Measurements from ENCODE around the gene MMP11. TPM values are rescaled to one million over a fixed set of nuclear protein-coding genes. Genes with fewer than 3 reads are reported as not detected.

MMP11 gene
- total RNA-seq, 5 donors from 2014 or later (not counting 1 experiment from before 2014, with no cell fraction given): 1.6 to 5.3 (median 2.5) TPM

- CTCF ChIA-PET: no interaction called here
- no peaks in the 10 kb centered on the region for H3K9me3 Mint-ChIP-seq
- H3K4me1 Mint-ChIP-seq: peaks cover 0 to 14% (median 0%) of the 10 kb centered on the region in 3 donors
- Histone ChIP-seq H3K36me3 (ENCODE audit: control insufficient read depth in 2 of 2, extremely low read depth in 1 of 2, insufficient read depth in 1 of 2, low read length in 1 of 2) (peaks cover 29 to 83% of the 10 kb centered on the region in 2 donors), H3K4me1 (ENCODE audit: control insufficient read depth in 1 of 2, extremely low read depth in 1 of 2, insufficient read depth in 2 of 2, low read length in 2 of 2) (peaks cover 0 to 4% of the 10 kb centered on the region in 2 experiments), H3K4me3 (ENCODE audit: control insufficient read depth in 1 of 2, extremely low read depth in 1 of 2, low read length in 1 of 2) (no peak overlapping the region), H3K27me3 (replicated peaks in 1 of 2; ENCODE audit: control insufficient read depth in 2 of 2, extremely low read depth in 1 of 2, insufficient read depth in 2 of 2, low read length in 1 of 2) (no peaks in the 10 kb centered on the region), H3K27ac (ENCODE audit: low read length) (no peak overlapping the region), H3K9me3 (no peaks in the 10 kb centered on the region)
- POLR2A ChIA-PET: no interaction called here
- ATAC-seq (replicated peaks in 1 of 4): peak in 2 of 4 experiments; percentile 37 to 69
- H3K36me3 Mint-ChIP-seq: peaks cover 64% of the 10 kb centered on the region
- WGBS (ENCODE audit: insufficient coverage): 33% methylated on average over 3 of the region's 4 CpGs
- no peaks in the 10 kb centered on the region for H3K27me3 Mint-ChIP-seq
- peak overlapping the region in 1 of 2 donors; percentile 58 for H3K27ac Mint-ChIP-seq
- no peak overlapping the region for H3K4me3 Mint-ChIP-seq
- DNase-seq: no peak
Observed at GRCh38 chr22:23820748-23821211, 48.1 kb downstream of the MMP11 start.

GRCh38 chr22:23822101-23822671 is 49.5 kb downstream of the MMP11 start:
- H3K27ac Mint-ChIP-seq: no peak overlapping the region

GRCh38 chr22:23823331-23823791 is 50.7 kb downstream of the MMP11 start:
- Mint-ChIP-seq H3K9me3 (no peaks in the 10 kb centered on the region), H3K27ac (no peak overlapping the region), H3K27me3 (no peaks in the 10 kb centered on the region), H3K4me1 (peaks cover 0 to 16% (median 0%) of the 10 kb centered on the region in 3 donors), H3K4me3 (no peak overlapping the region), H3K36me3 (peaks cover 53% of the 10 kb centered on the region)
- Histone ChIP-seq H3K27me3 (replicated peaks in 1 of 2; ENCODE audit: control insufficient read depth in 2 of 2, extremely low read depth in 1 of 2, insufficient read depth in 2 of 2, low read length in 1 of 2) (no peaks in the 10 kb centered on the region), H3K36me3 (ENCODE audit: control insufficient read depth in 2 of 2, extremely low read depth in 1 of 2, insufficient read depth in 1 of 2, low read length in 1 of 2) (peaks cover 32 to 86% of the 10 kb centered on the region in 2 donors), H3K27ac (ENCODE audit: low read length) (no peak overlapping the region), H3K9me3 (no peaks in the 10 kb centered on the region), H3K4me1 (ENCODE audit: control insufficient read depth in 1 of 2, extremely low read depth in 1 of 2, insufficient read depth in 2 of 2, low read length in 2 of 2) (peaks cover 0 to 4% of the 10 kb centered on the region in 2 experiments), H3K4me3 (ENCODE audit: control insufficient read depth in 1 of 2, extremely low read depth in 1 of 2, low read length in 1 of 2) (no peak overlapping the region)
- ChIA-PET POLR2A (no interaction called here), CTCF (no interaction called here)
- DNase-seq (no peak), ATAC-seq (replicated peaks in 1 of 4) (no peak)
- over 99% methylated on average over 11 of the region's 14 CpGs for WGBS (ENCODE audit: insufficient coverage)

More at GRCh38 chr22:23822101-23822671, 49.5 kb downstream of the MMP11 start:
- no peaks in the 10 kb centered on the region for H3K9me3 ChIP-seq
- Mint-ChIP-seq H3K4me1 (peaks cover 0 to 16% (median 0%) of the 10 kb centered on the region in 3 donors), H3K9me3 (no peaks in the 10 kb centered on the region), H3K4me3 (no peak overlapping the region), H3K36me3 (peaks cover 57% of the 10 kb centered on the region), H3K27me3 (no peaks in the 10 kb centered on the region)
- DNase-seq: no peak
- peaks cover 27 to 84% of the 10 kb centered on the region in 2 donors for H3K36me3 ChIP-seq (ENCODE audit: control insufficient read depth in 2 of 2, extremely low read depth in 1 of 2, insufficient read depth in 1 of 2, low read length in 1 of 2)
- WGBS (ENCODE audit: insufficient coverage): 97% methylated on average over 6 of the region's 6 CpGs
- ChIA-PET POLR2A (interaction anchor here in 1 of 2 donors (0.6 kb wide), 1 partner anchor 524 kb away, joined by 3 read pairs; no protein-coding TSS in a partner anchor), CTCF (no interaction called here)
- H3K27ac ChIP-seq (ENCODE audit: low read length): no peak overlapping the region
- H3K4me3 ChIP-seq (ENCODE audit: control insufficient read depth in 1 of 2, extremely low read depth in 1 of 2, low read length in 1 of 2): no peak overlapping the region
- no peaks in the 10 kb centered on the region for H3K27me3 ChIP-seq (replicated peaks in 1 of 2; ENCODE audit: control insufficient read depth in 2 of 2, extremely low read depth in 1 of 2, insufficient read depth in 2 of 2, low read length in 1 of 2)
- H3K4me1 ChIP-seq (ENCODE audit: control insufficient read depth in 1 of 2, extremely low read depth in 1 of 2, insufficient read depth in 2 of 2, low read length in 2 of 2): peaks cover 0 to 4% of the 10 kb centered on the region in 2 experiments
- no peak for ATAC-seq (replicated peaks in 1 of 4)

DNA sequence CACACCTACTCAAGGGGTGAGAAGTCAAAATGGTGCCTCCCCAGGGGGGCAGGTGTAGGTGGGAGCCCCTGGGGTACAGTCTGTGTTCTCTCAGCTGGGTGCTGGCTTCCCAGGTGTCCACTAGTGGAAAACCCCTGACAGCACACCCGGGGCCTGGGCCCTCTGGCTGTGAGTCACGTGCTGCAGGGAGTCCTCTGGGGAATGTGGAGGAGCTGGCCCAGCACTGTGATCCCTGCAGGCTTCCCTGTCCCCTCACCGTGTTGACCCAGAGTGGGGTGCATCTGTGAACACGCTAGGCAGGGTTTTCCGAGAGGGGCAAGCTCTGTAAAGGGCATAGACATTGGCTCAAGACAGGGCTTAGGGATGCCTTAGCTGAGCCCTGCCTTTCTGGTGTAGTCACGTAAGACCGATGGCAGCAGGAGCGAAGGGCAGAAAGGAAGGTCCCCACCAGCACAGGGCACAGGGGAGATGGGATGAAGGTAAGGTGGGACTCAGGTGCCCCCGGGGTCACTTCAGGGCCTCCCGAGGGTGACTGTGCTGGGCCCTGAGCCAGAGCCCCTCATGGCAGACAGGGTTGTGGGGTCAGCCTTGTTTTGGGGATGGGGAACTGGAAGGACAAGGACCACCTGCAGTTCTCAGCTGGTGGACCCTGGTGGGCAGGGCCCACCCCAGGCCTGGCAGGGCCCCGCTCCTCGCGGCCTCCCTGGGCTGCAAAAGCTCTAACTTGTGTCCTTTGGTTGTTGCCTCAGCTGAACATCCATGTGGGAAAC is 52.0 kb downstream of the MMP11 start:
- POLR2A ChIA-PET: no interaction called here
- WGBS (ENCODE audit: insufficient coverage): 97% methylated on average over 8 of the region's 13 CpGs
- CTCF ChIA-PET: no interaction called here
- Mint-ChIP-seq H3K9me3 (no peaks in the 10 kb centered on the region), H3K27me3 (no peaks in the 10 kb centered on the region), H3K4me3 (no peak overlapping the region), H3K27ac (no peak overlapping the region), H3K36me3 (peaks cover 54% of the 10 kb centered on the region), H3K4me1 (peaks cover 0 to 23% (median 0%) of the 10 kb centered on the region in 3 donors)
- H3K4me1 ChIP-seq (ENCODE audit: control insufficient read depth in 1 of 2, extremely low read depth in 1 of 2, insufficient read depth in 2 of 2, low read length in 2 of 2): peaks cover 0 to 4% of the 10 kb centered on the region in 2 experiments
- no peak for DNase-seq
- no peak for ATAC-seq (replicated peaks in 1 of 4)
- H3K36me3 ChIP-seq (ENCODE audit: control insufficient read depth in 2 of 2, extremely low read depth in 1 of 2, insufficient read depth in 1 of 2, low read length in 1 of 2): peaks cover 40 to 87% of the 10 kb centered on the region in 2 donors
- no peaks in the 10 kb centered on the region for H3K9me3 ChIP-seq
- H3K27me3 ChIP-seq (replicated peaks in 1 of 2; ENCODE audit: control insufficient read depth in 2 of 2, extremely low read depth in 1 of 2, insufficient read depth in 2 of 2, low read length in 1 of 2): no peaks in the 10 kb centered on the region
- H3K4me3 ChIP-seq (ENCODE audit: control insufficient read depth in 1 of 2, extremely low read depth in 1 of 2, low read length in 1 of 2): no peak overlapping the region
- H3K27ac ChIP-seq (ENCODE audit: low read length): no peak overlapping the region

- DNase-seq: no peak
- Mint-ChIP-seq H3K27ac (peak overlapping the region in 1 of 2 donors; percentile 31), H3K4me1 (peaks cover 0 to 19% (median 0%) of the 10 kb centered on the region in 3 donors), H3K9me3 (no peaks in the 10 kb centered on the region), H3K36me3 (peaks cover 58% of the 10 kb centered on the region), H3K4me3 (no peak overlapping the region), H3K27me3 (no peaks in the 10 kb centered on the region)
- Histone ChIP-seq H3K27ac (ENCODE audit: low read length) (no peak overlapping the region), H3K4me3 (ENCODE audit: control insufficient read depth in 1 of 2, extremely low read depth in 1 of 2, low read length in 1 of 2) (no peak overlapping the region), H3K27me3 (replicated peaks in 1 of 2; ENCODE audit: control insufficient read depth in 2 of 2, extremely low read depth in 1 of 2, insufficient read depth in 2 of 2, low read length in 1 of 2) (no peaks in the 10 kb centered on the region), H3K4me1 (ENCODE audit: control insufficient read depth in 1 of 2, extremely low read depth in 1 of 2, insufficient read depth in 2 of 2, low read length in 2 of 2) (peaks cover 0 to 4% of the 10 kb centered on the region in 2 experiments), H3K36me3 (ENCODE audit: control insufficient read depth in 2 of 2, extremely low read depth in 1 of 2, insufficient read depth in 1 of 2, low read length in 1 of 2) (peaks cover 40 to 84% of the 10 kb centered on the region in 2 donors), H3K9me3 (no peaks in the 10 kb centered on the region)
- POLR2A ChIA-PET: no interaction called here
- WGBS (ENCODE audit: insufficient coverage): 99% methylated on average over 11 of the region's 12 CpGs
- ATAC-seq (replicated peaks in 1 of 4): no peak
- CTCF ChIA-PET: no interaction called here
Observed at GRCh38 chr22:23825246-23825905, 52.7 kb downstream of the MMP11 start.
